CD4-positive, alpha-beta T cell treated with Interleukin-17A for 1 hour (primary cell): Measurements from ENCODE around the gene GLI3.
A peak's percentile ranks its signal among the peaks of the same experiment; 100 is the strongest.

Experiments used
- DNase-seq: peaks from one replicate; pipeline ENCODE4 v3.0.0-alpha.2; 2020

The GLI3 gene

GRCh38 chr7:42022791-42023190, 214.2 kb downstream of the GLI3 start:
- DNase-seq = no peak

- no peak for DNase-seq
Measured at GRCh38 chr7:42022056-42022455, 215.0 kb downstream of the GLI3 start.

- DNase-seq = no peak
Measured at GRCh38 chr7:42021631-42022030, 215.4 kb downstream of the GLI3 start.

- no peak for DNase-seq
Measured at GRCh38 chr7:42020061-42020460, 216.9 kb downstream of the GLI3 start.

GRCh38 chr7:42017349-42017986, 219.5 kb downstream of the GLI3 start:
- no peak for DNase-seq

GRCh38 chr7:42016517-42016916, 220.5 kb downstream of the GLI3 start:
- DNase-seq = no peak

GRCh38 chr7:42014625-42015618, 222.1 kb downstream of the GLI3 start:
- DNase-seq = peak; percentile 18

GRCh38 chr7:42012786-42013360, 224.1 kb downstream of the GLI3 start:
- no peak for DNase-seq

GRCh38 chr7:42012313-42012712, 224.7 kb downstream of the GLI3 start:
- DNase-seq = no peak

- no peak for DNase-seq
Measured at GRCh38 chr7:42011846-42012245, 225.2 kb downstream of the GLI3 start.

- no peak for DNase-seq
Measured at GRCh38 chr7:42010751-42011150, 226.3 kb downstream of the GLI3 start.

GRCh38 chr7:42006801-42007513, 230.1 kb downstream of the GLI3 start:
- no peak for DNase-seq

GRCh38 chr7:42002654-42003053, 234.4 kb downstream of the GLI3 start:
- no peak for DNase-seq

- DNase-seq = no peak
Measured at GRCh38 chr7:41999736-42000283, 237.2 kb downstream of the GLI3 start.

GRCh38 chr7:41998041-41998440, 239.0 kb downstream of the GLI3 start:
- no peak for DNase-seq

- no peak for DNase-seq
Measured at GRCh38 chr7:41997151-41997550, 239.9 kb downstream of the GLI3 start.

GRCh38 chr7:41996381-41997035, 240.5 kb downstream of the GLI3 start:
- no peak for DNase-seq

- DNase-seq = no peak
Measured at GRCh38 chr7:41995632-41996271, 241.3 kb downstream of the GLI3 start.

- DNase-seq = no peak
Measured at GRCh38 chr7:41994746-41995110, 242.3 kb downstream of the GLI3 start.

GRCh38 chr7:41994036-41994745, 242.8 kb downstream of the GLI3 start:
- DNase-seq = no peak
